Activated T-cell treated with anti-CD3 and anti-CD28 coated beads, Interleukin-2, amount 50 U/mL, for 48 hours (primary cell): Measurements from ENCODE around the gene PPFIA4.

Experiments
- DNase-seq, 2 experiments: peaks; one replicate each; pipeline ENCODE4 v3.0.0-alpha.2; 2020

The PPFIA4 gene

GRCh38 chr1:203104789-203105390 is 78.6 kb downstream of the PPFIA4 start:
- no peak for DNase-seq

- no peak for DNase-seq
These were observed 86.2 kb downstream of the PPFIA4 start for GRCh38 chr1:203112475-203112874.

DNA sequence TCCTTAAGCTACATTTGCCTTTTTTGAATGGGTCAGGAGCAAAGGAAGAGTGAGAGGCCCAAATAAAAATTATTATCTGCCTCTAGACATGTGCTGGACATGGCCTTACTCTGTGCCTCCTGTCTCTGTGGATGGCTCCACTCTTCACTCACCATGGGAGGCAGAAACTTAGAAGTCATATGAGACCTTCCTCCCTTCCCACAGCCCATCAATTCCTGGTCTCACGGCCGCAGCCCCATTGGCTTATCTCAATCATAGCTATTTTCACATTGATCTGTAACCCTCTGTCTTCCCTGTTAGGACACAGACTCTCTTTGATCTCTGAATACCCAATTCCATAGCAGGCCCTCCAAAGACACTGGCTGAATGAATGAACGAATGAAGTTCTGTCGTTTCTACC is 87.0 kb downstream of the PPFIA4 start:
- no peak for DNase-seq

- DNase-seq = no peak
These were observed 87.9 kb downstream of the PPFIA4 start for GRCh38 chr1:203114202-203114601.

GRCh38 chr1:203116091-203116820 is 90.0 kb downstream of the PPFIA4 start:
- no peak for DNase-seq

- DNase-seq = peak; percentile 60 to 67
These were observed 91.6 kb downstream of the PPFIA4 start for GRCh38 chr1:203117611-203118575.

- DNase-seq = no peak
These were observed 94.2 kb downstream of the PPFIA4 start for GRCh38 chr1:203120325-203121153.

GRCh38 chr1:203121186-203122015 is 95.1 kb downstream of the PPFIA4 start:
- DNase-seq = no peak

- DNase-seq = no peak
These were observed 95.9 kb downstream of the PPFIA4 start for GRCh38 chr1:203122159-203122558.

DNA sequence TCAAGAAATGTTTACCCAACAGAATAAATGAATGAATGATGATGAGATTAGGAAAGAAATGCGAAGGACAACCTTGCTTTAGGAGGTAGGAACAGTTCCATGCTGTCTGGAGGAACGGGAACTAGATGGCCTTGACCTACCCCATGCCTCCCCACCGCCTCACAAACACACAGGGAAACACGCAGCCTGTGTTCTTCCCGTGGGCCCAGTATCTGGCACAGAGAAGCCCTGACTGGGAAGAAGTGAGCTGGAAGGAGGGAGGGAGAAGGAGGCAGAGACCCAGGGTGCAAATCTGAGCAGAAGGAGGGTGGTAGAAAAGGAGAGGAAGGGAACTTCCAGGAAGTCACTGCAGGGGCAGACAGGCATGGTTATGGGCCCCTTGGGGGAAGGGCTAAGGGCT is 97.7 kb downstream of the PPFIA4 start:
- no peak for DNase-seq

- no peak for DNase-seq
These were observed 98.4 kb downstream of the PPFIA4 start for GRCh38 chr1:203124546-203125317.

DNA sequence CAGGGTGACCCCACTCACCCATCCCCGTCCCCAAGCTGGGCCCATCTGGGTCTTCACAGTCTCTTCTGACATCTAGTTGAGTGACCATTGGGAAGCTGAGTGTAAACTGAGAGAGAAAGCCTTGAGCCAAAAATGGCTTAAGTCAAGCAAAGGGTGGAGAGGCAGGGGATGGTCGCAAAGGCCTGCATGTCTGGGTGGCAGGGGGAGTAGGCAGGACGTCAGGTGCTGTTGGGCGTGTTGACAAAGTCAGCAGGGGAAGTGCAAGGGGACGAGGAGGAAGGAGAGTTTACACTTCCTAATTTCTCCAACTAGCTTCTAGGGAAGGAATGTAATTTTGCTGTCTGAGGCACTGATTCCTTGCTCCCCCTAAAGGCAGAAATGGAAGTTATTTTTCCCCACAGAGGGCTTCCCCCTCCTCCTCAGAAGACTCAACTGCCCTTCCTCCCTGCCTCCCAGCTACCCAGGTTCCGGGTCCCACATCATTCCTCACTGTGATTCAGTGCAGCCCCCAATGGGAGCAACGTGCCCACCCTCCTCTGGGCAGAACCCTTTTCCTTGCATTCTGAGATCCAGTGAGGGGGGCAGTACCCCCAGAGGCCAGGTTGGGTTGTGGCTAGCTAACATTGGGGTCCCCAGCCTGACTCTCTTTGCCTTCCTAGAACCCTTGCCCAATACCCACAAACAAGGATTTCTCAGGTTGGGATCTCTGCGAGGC is 100.0 kb downstream of the PPFIA4 start:
- no peak for DNase-seq

- no peak for DNase-seq
These were observed 100.8 kb downstream of the PPFIA4 start for GRCh38 chr1:203126866-203127665.

DNA sequence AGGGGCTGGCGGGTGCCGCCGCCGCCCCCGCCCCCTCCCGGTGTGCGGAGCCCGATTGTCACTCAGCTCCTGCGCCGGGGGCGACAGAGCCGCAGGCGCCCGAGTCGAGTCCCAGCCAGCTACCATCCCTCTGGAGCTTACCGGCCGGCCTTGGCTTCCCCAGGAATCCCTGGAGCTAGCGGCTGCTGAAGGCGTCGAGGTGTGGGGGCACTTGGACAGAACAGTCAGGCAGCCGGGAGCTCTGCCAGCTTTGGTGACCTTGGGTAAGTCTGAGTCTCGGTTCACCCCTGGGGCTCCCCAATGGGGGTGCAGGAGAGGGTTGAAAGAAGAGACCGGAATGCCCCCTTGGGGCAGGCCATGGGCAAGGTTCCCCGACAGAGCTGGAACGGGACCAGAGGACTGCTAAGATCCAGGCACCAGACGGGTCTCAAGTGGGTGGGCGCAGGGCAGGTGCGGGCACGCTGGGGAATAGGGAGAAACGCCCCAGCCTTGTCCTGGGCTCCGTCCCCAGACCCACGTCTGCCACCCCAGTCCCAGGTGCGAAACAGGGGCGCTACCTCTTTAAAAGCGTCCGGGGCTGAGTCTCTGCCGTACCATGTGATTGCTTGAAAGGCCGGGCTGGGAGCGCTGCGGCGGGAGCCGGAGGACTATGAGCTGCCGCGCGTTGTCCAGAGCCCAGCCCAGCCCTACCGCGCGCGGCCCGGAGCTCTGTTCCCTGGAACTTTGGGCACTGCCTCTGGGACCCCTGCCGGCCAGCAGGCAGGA is 101.6 kb downstream of the PPFIA4 start, which contains the start of gene ADORA1:
TSS of gene ADORA1 (plus strand) at position 61 of the 765 bp plus-strand sequence. CDS start 1,116 bp downstream, outside the sequence.
- peak in 1 of 2 experiments; percentile 24 for DNase-seq

DNA sequence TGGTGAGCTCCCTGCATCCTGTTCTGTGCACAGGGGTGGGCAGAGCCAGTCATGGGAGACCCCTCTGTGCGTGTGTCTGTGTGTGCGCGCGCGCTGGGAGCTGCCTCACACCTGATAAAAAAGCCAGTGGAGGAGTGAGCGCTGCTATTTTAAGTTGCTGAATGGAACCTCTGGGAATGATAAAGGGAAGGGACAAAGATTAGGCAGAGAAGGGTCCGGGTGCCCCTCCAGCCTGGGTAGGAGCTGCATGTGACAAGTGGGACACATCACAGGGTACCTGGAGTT is 102.1 kb downstream of the PPFIA4 start:
- no peak for DNase-seq
